Choroid plexus epithelial cell (primary cell): ENCODE data around the gene MRPL32.

Experiments used
- DNase-seq: peaks from one replicate; pipeline ENCODE4 v3.0.0-alpha.2; 2010; ENCODE audit warnings: low read depth
- H3K4me3 ChIP-seq: 2 replicates; pipeline ENCODE4 v1.5.1; 2011; ENCODE audit warnings: low read depth, mild to moderate bottlenecking, control low read depth, low read length, moderate library complexity
- TF ChIP-seq, protein P1 (sequence below): conservative IDR thresholded peaks from 2 replicates; pipeline ENCODE4 v1.5.1; 2011; ENCODE audit warnings: low read depth, mild to moderate bottlenecking, control low read depth, inconsistent platforms, low read length, moderate library complexity

Gene MRPL32

DNA sequence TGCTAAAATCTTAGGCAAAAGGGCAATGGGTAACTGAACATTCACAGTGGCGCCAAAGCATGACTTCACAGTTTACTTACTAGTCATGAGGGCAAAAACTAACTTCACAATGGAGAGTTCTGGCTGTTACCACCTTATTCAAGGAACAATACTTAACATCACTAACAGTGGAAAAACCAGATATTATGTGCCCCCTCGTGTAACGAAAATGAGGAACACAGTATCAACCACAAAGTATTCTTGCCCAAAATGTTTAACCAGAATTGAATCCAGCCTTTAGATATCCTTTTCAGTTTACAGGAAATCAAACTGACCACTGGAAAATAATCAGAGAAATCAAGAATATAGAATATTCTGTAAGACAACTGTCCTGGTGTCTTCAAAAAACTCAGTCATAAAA is 29.8 kb upstream of the MRPL32 start:
- no peak overlapping the region for H3K4me3 ChIP-seq
- no peak for DNase-seq
- TF ChIP-seq, protein P1, sequence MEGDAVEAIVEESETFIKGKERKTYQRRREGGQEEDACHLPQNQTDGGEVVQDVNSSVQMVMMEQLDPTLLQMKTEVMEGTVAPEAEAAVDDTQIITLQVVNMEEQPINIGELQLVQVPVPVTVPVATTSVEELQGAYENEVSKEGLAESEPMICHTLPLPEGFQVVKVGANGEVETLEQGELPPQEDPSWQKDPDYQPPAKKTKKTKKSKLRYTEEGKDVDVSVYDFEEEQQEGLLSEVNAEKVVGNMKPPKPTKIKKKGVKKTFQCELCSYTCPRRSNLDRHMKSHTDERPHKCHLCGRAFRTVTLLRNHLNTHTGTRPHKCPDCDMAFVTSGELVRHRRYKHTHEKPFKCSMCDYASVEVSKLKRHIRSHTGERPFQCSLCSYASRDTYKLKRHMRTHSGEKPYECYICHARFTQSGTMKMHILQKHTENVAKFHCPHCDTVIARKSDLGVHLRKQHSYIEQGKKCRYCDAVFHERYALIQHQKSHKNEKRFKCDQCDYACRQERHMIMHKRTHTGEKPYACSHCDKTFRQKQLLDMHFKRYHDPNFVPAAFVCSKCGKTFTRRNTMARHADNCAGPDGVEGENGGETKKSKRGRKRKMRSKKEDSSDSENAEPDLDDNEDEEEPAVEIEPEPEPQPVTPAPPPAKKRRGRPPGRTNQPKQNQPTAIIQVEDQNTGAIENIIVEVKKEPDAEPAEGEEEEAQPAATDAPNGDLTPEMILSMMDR, result no peak

DNA sequence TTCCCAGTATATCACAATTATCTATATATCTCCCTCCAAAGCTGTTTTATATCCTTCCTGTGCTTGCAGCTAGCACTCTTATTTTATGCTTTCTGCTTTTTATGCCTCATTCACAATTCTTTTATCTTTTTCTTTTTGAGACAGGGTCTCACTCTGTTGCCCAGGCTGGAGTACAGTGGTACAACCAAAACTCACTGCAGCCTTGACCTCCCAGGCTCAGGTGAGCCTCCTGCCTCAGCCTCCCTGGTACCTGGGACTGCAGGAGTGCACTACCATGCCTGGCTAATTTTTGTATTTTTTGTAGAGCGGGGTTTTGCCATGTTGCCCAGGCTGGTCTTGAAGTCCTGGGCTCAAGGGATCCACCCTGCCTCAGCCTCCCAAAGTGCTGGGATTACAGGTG is 26.0 kb upstream of the MRPL32 start:
- DNase-seq, result no peak
- no peak overlapping the region for H3K4me3 ChIP-seq
- TF ChIP-seq, protein P1, result no peak

DNA sequence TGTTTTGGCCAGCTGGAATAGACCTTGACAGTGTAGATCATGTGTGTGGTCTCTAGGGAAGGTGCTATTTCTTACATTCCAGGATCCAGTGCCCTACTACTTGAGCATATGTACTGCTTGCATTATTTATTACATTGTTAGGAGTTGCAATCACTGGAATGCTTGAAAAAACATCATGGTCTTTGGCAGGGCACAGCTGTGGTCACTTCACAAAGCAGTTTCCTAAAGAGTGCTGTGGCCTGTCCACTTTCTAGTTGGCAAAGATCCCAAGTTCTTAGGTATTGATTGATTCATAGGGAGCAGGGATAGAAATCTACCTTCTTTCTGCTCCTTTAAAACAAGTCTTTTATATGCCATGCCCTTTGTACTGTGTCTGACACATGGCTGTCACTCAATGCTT is 24.9 kb upstream of the MRPL32 start:
- TF ChIP-seq, protein P1, result no peak
- peak; percentile 43 for DNase-seq
- no peak overlapping the region for H3K4me3 ChIP-seq

DNA sequence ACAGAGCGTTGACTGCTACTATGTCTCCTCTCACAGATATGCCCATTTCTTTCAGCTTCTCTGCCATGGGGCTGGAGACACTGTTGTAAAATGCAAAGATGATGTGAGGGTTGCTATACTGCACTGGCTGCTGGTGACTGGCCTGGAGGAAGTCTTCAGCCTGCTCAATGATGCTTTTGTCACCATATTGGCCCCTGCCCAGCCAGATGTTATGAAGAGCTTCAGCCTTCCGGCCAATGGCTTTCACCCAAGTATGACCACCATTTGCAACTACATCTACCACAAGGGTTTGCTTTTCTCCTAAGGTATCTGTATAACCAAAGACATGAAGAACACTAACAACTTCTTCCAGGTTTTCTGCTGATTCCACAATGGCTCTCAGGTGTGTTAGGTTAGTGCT is 21.9 kb upstream of the MRPL32 start:
- TF ChIP-seq, protein P1, result no peak
- no peak for DNase-seq
- H3K4me3 ChIP-seq, result no peak overlapping the region

DNA sequence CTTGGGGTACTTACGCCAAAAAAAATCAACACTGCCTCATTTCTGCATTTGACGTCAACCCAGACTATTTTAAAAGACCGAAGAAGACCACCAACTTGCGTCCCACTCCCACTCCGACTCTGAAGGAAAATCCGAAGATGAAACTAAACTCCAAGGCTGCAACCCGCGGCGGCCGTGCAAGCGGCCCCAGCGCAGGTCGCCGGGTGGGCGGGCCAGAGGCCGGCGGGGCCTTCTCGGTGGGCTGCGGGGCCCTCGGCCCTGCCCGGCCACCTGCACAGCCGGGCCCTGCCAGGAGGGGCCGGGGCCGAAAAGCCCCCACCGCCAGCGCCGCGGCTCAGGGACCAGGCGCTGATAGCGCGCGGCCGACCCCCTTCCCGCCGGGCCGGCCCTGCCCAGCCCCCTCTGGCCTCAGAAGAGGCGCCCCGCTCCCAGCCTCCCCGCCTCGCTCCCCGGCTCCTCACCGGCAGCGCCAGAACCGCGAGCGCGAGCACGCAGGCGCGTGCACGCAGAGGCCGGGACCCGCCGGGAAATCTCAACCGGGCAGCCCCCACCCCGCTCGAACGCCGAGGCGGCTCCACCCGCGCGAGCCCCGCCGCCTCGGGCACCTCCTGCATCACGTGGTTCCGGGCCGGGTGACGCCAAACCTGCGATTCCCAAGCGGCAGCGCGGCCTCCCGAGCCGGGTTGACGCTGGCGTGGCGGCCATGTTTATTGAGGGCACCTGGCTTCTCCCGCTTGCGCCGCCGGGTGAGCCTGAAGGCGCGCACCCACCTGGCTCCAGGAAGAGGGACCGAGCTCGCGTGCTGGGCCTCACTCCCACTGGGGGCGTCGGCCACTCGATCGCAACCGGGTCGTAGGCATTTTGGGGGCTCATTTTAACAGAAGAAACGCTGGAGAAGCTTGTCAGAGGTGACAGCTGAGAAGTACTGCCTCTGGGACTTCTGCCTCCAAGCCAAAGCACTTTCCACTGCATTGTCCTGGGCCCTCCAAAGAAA is 20.4 kb upstream of the MRPL32 start, which contains the start of gene C7orf25:
TSS of gene C7orf25 (minus strand) at position 617 of the 994 bp plus-strand sequence. CDS start 1,170 bp downstream, outside the sequence.
- H3K4me3 ChIP-seq, result peak within 1 kb of the TSS; percentile 72
- TF ChIP-seq, protein P1, result no peak

DNA sequence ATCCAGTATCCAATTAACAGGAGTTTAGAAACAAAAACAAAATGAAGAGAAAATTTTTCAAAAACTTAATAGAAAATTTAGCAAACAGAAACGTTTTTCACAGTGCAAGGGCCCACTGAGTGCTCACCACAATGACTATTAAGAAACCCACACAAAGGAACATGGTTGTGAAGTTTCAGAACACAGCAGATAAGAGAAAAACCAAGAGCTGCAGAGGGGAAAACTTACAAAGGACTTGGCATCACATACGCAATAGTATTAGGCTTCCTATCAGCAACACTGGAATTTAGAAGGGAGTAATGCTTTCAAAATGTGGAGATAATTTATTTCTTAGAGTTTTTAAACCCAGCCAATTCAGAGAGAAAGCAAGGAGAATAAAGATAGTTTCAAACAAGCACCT is 18.6 kb upstream of the MRPL32 start:
- DNase-seq, result peak; percentile 65
- TF ChIP-seq, protein P1, result no peak
- H3K4me3 ChIP-seq, result no peak overlapping the region

More for the DNA sequence above, 20.4 kb upstream of the MRPL32 start, which contains the start of gene C7orf25:
- DNase-seq, result peak; percentile 94
